Upper lobe of left lung (tissue), 6 donors: Measurements from ENCODE around the gene UBALD1. TPM values are rescaled to one million over a fixed set of nuclear protein-coding genes. Genes with fewer than 3 reads are reported as not detected.

Source experiments
- ATAC-seq, 2 donors: fragments of 200-7000 bp; cut with Tn5 transposase; one replicate each; pipeline ENCODE4 v1.9.1; 2022; ENCODE audit warnings: mild to moderate bottlenecking in 2 of 2, moderate library complexity in 2 of 2; ENCODE audit not compliant: low FRiP score in 2 of 2
- DNase-seq, 2 donors: peaks; one replicate each; pipeline ENCODE4 v3.0.0-alpha.2; 2019 to 2020
- H3K27ac ChIP-seq, 4 donors: fragments of 200-600 bp; sonication (generic); one replicate each; pipeline ENCODE4 v1.5.1; 2016 to 2019
- H3K27me3 ChIP-seq, 4 donors: fragments of 200-600 bp; sonication (generic); one replicate each; pipeline ENCODE4 v1.5.1; 2017 to 2019
- H3K36me3 ChIP-seq, 4 donors: fragments of 200-600 bp; sonication (generic); one replicate each; pipeline ENCODE4 v1.5.1; 2016 to 2019
- H3K4me1 ChIP-seq, 4 donors: fragments of 200-600 bp; sonication (generic); one replicate each; pipeline ENCODE4 v1.5.1; 2018 to 2019
- H3K4me3 ChIP-seq, 4 donors: fragments of 200-600 bp; sonication (generic); one replicate each; pipeline ENCODE4 v1.5.1; 2017 to 2019; ENCODE audit warnings: mild to moderate bottlenecking in 2 of 4, moderate library complexity in 1 of 4
- H3K9me3 ChIP-seq, 4 donors: fragments of 200-600 bp; sonication (generic); one replicate each; pipeline ENCODE4 v1.5.1; 2018 to 2019
- EP300 ChIP-seq, 4 donors: sonication (generic); formaldehyde crosslinking; IDR thresholded peaks; one replicate each; pipeline ENCODE4 v1.5.1; 2017; ENCODE audit warnings: antibody characterized with exemption in 4 of 4, control low read depth in 2 of 4
- POLR2A ChIP-seq, 4 donors: fragments of 450-650 bp; IDR thresholded peaks; one replicate each; pipeline ENCODE4 v1.5.1; 2016 to 2017; ENCODE audit warnings: antibody characterized with exemption in 4 of 4, mild to moderate bottlenecking in 2 of 4
- POLR2AphosphoS5 ChIP-seq, 2 donors: sonication (generic); formaldehyde crosslinking; IDR thresholded peaks; one replicate each; pipeline ENCODE4 v1.5.1; 2017; ENCODE audit warnings: antibody characterized with exemption in 2 of 2
- WGBS, 2 donors: methylation state at CpG; one replicate each; pipeline ENCODE4 v1.1.5; 2017 to 2018; 5-methylcytosine and 5-hydroxymethylcytosine counted together
- total RNA-seq, 6 donors: library from RNA; depleted of rRNA in 4 of 6; stranded (reverse); fragments of >200 nt in 4 of 6; gene quantifications; one replicate each; pipeline versions ENCODE4 v1.1.0 to v1.2.1, GENCODE V29; 2016 to 2021
- TF ChIP-seq, protein P1 (sequence below), 6 experiments: fragments of 450-650 bp in 4 of 6; fragments of 200-600 bp in 2 of 6; sonication (generic) in 2 of 6; IDR thresholded peaks; one replicate each; pipeline ENCODE4 v1.5.1; 2016 to 2019; ENCODE audit warnings: antibody characterized with exemption in 6 of 6
- donor health status: DM: no; HTN: no; CAD: no; lungs with moderate emphysema.
- donor health status: DM: no; HTN: yes; CAD: no; lungs with severe emphysema.

Gene UBALD1
- total RNA-seq, 6 donors from 2014 or later = 14.9 to 43.9 (median 25.8) TPM

DNA sequence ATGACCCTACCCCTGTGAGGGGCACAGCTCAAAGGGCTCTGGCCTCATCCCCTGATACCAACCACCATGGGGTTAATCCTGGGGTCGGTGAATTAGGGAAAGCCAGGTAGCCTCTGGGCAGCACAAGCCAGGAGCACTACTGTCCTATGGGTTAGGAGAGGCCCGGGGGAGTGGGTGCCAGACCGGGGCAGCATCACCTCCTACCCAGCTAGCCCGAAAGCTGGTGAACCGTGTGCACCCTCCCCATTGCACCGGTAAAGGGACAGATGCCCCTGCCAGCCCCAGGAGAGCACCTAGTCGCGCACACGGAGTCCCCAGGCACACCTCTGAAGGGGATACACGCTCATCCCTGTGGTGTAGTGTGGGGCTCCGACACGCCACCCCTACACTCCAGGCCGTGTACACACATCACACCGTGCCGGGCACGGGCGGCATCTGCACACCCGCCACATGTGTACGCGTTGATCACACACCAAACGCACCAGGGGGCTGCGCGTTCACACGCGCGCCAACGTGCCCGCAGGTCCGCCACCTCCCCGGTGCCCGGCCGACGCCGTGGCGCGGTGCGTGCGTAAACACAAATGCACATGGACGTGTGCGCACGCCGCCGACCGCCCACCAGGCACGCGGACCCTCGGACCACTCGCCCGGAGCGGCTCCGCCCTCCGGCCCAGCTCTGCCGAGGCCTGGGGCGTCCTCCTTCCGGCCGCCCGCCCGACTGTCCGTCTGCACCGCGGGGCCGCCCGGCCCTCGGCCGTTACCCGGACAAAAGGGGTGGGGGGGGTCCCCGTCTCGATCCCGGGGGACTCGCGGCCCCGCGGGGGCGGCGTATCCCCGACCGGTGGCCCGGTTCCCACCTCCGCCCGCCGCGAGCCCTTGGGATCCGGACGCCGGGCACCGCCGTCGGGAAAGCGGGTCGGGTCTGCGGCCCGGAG is 785 bp downstream of the UBALD1 start:
- Histone ChIP-seq H3K27me3 (no peaks in the 10 kb centered on the region), H3K4me3 (peak overlapping the region; percentile 90 to 100 (median 96)), H3K9me3 (no peaks in the 10 kb centered on the region), H3K4me1 (peaks cover 49 to 71% (median 60%) of the 10 kb centered on the region in 4 donors), H3K36me3 (peaks cover 3 to 16% (median 6%) of the 10 kb centered on the region in 4 donors), H3K27ac (peak overlapping the region; percentile 90 to 96 (median 92))
- TF ChIP-seq, protein P1, sequence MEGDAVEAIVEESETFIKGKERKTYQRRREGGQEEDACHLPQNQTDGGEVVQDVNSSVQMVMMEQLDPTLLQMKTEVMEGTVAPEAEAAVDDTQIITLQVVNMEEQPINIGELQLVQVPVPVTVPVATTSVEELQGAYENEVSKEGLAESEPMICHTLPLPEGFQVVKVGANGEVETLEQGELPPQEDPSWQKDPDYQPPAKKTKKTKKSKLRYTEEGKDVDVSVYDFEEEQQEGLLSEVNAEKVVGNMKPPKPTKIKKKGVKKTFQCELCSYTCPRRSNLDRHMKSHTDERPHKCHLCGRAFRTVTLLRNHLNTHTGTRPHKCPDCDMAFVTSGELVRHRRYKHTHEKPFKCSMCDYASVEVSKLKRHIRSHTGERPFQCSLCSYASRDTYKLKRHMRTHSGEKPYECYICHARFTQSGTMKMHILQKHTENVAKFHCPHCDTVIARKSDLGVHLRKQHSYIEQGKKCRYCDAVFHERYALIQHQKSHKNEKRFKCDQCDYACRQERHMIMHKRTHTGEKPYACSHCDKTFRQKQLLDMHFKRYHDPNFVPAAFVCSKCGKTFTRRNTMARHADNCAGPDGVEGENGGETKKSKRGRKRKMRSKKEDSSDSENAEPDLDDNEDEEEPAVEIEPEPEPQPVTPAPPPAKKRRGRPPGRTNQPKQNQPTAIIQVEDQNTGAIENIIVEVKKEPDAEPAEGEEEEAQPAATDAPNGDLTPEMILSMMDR (IDR thresholded peaks at IDR 0.05) = peak in 1 of 6 experiments; percentile 4
- no peak for TF ChIP-seq EP300 (IDR thresholded peaks at IDR 0.05)
- DNase-seq (peak in 1 of 2 donors; percentile 93), ATAC-seq (no peak)
- WGBS, 2 donors = 0 to 1% methylated on average over 15 to 48 of the region's 92 CpGs

- no peaks in the 10 kb centered on the region for H3K9me3 ChIP-seq
- TF ChIP-seq, protein P1 (IDR thresholded peaks at IDR 0.05) = no peak
- H3K27me3 ChIP-seq = no peaks in the 10 kb centered on the region
- DNase-seq = no peak
- H3K36me3 ChIP-seq = peaks cover 9 to 24% (median 14%) of the 10 kb centered on the region in 4 donors
- 49 to 62% methylated on average over 5 to 11 of the region's 14 CpGs for WGBS, 2 donors
- peak overlapping the region; percentile 90 to 100 (median 96) for H3K4me3 ChIP-seq
- peaks cover 48 to 65% (median 55%) of the 10 kb centered on the region in 4 donors for H3K4me1 ChIP-seq
- peak overlapping the region; percentile 90 to 96 (median 92) for H3K27ac ChIP-seq
- ATAC-seq = no peak
These were observed 1.6 kb downstream of the UBALD1 start for GRCh38 chr16:4612977-4613635.

DNA sequence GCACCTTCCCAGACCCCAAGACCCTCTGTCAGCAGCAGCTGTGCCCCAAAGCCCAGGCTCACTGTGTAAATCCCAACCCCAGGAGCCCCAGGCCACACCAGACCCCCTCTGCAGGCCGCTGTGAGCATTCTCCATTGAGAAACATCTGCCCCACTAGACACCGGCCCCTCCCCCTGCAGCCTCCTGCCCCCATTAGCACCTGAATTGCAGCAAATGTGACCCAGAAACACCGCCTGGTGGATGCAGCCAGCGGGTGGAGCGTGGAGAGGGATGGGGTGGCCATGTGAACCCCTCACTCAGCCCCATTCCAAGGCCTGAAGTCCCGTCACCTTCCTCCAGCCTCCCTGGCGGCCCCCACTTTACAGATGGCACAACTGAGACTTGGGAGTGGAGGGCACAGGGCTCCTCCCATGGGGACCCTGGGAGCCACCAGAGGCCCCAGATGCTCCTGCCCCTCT is 2.2 kb downstream of the UBALD1 start:
- peak overlapping the region in 3 of 4 donors; percentile 96 to 100 (median 97) for H3K4me3 ChIP-seq

GRCh38 chr16:4611337-4612021 is 3.2 kb downstream of the UBALD1 start:
- DNase-seq = peak; percentile 54 to 79

More for the DNA sequence above, 2.2 kb downstream of the UBALD1 start:
- no peak for ATAC-seq
- DNase-seq = no peak
- no peaks in the 10 kb centered on the region for H3K27me3 ChIP-seq
- H3K9me3 ChIP-seq = no peaks in the 10 kb centered on the region
- peak overlapping the region in 2 of 4 donors; percentile 90 to 96 for H3K27ac ChIP-seq
- peaks cover 13 to 30% (median 18%) of the 10 kb centered on the region in 4 donors for H3K36me3 ChIP-seq
- TF ChIP-seq POLR2A (IDR thresholded peaks at IDR 0.05) = no peak
- TF ChIP-seq, protein P1 (IDR thresholded peaks at IDR 0.05) = no peak
- no peak for TF ChIP-seq EP300 (IDR thresholded peaks at IDR 0.05)
- TF ChIP-seq POLR2AphosphoS5 (IDR thresholded peaks at IDR 0.05) = no peak
- peaks cover 42 to 59% (median 49%) of the 10 kb centered on the region in 4 donors for H3K4me1 ChIP-seq
- 80 to 92% methylated on average over 2 to 7 of the region's 7 CpGs for WGBS, 2 donors

More at GRCh38 chr16:4611337-4612021, 3.2 kb downstream of the UBALD1 start:
- no peak for TF ChIP-seq EP300 (IDR thresholded peaks at IDR 0.05)
- TF ChIP-seq, protein P1 (IDR thresholded peaks at IDR 0.05) = no peak
- TF ChIP-seq POLR2A (IDR thresholded peaks at IDR 0.05) = no peak
- TF ChIP-seq POLR2AphosphoS5 (IDR thresholded peaks at IDR 0.05) = no peak
- peaks cover 13 to 32% (median 20%) of the 10 kb centered on the region in 4 donors for H3K36me3 ChIP-seq
- H3K9me3 ChIP-seq = no peaks in the 10 kb centered on the region
- H3K27me3 ChIP-seq = no peaks in the 10 kb centered on the region
- H3K4me3 ChIP-seq = no peak overlapping the region
- H3K4me1 ChIP-seq = peaks cover 33 to 49% (median 39%) of the 10 kb centered on the region in 4 donors
- H3K27ac ChIP-seq = no peak overlapping the region
- ATAC-seq = no peak
- WGBS, 2 donors = 75 to 83% methylated on average over 14 to 22 of the region's 22 CpGs
